ENCODE data around the gene KATNAL1. TPM values are rescaled to one million over a fixed set of nuclear protein-coding genes. Genes with fewer than 3 reads are reported as not detected.

The KATNAL1 gene
- polyA plus RNA-seq (2013, experiment 1 of 4): 13.4 TPM
- 11.8 TPM for polyA plus RNA-seq (2013, experiment 2 of 4)
- polyA plus RNA-seq (2013, experiment 3 of 4): 10.2 TPM
- polyA plus RNA-seq (2013, experiment 4 of 4): 10.0 TPM

GRCh38 chr13:30307194-30307970, at the start of gene KATNAL1:
Gene KATNAL1 (minus strand): TSS chr13:30307551. CDS start chr13:30283777, 23,774 bp downstream.
- no peaks in the 10 kb centered on the region for H3K36me3 ChIP-seq (ENCODE audit: control insufficient read depth, insufficient read depth, low read length)
- H3K9me3 ChIP-seq (ENCODE audit: control insufficient read depth, low read length): no peaks in the 10 kb centered on the region
- H3K4me1 ChIP-seq (ENCODE audit: control insufficient read depth, insufficient read depth, low read length): no peaks in the 10 kb centered on the region
- H3K27me3 ChIP-seq (ENCODE audit: control insufficient read depth, insufficient read depth, low read length, poor library complexity, severe bottlenecking): peaks cover 3% of the 10 kb centered on the region
- H3K4me3 ChIP-seq (ENCODE audit: insufficient read depth, low read depth, low read length): peak within 1 kb of the TSS; percentile 77
- peak within 1 kb of the TSS; percentile 85 for H3K27ac ChIP-seq (ENCODE audit: insufficient read depth, low read depth, low read length, poor library complexity, severe bottlenecking)
- whole genome bisulfite sequencing, 2 experiments: 1% methylated on average over 71 of the region's 71 CpGs

GRCh38 chr13:30355839-30356238, 48.5 kb upstream of the KATNAL1 start:
- Histone ChIP-seq H3K4me1 (ENCODE audit: control insufficient read depth, insufficient read depth, low read length) (peaks cover 10% of the 10 kb centered on the region), H3K4me3 (ENCODE audit: insufficient read depth, low read depth, low read length) (no peak overlapping the region), H3K9me3 (ENCODE audit: control insufficient read depth, low read length) (no peaks in the 10 kb centered on the region), H3K27ac (ENCODE audit: insufficient read depth, low read depth, low read length, poor library complexity, severe bottlenecking) (no peak overlapping the region), H3K27me3 (ENCODE audit: control insufficient read depth, insufficient read depth, low read length, poor library complexity, severe bottlenecking) (no peaks in the 10 kb centered on the region), H3K36me3 (ENCODE audit: control insufficient read depth, insufficient read depth, low read length) (no peaks in the 10 kb centered on the region)
- 88 to 92% methylated on average over 6 of the region's 6 CpGs for WGBS, 2 experiments

GRCh38 chr13:30355384-30355699, 48.0 kb upstream of the KATNAL1 start:
- WGBS, 2 experiments: 54 to 60% methylated on average over 7 of the region's 7 CpGs
- H3K36me3 ChIP-seq (ENCODE audit: control insufficient read depth, insufficient read depth, low read length): no peaks in the 10 kb centered on the region
- no peaks in the 10 kb centered on the region for H3K9me3 ChIP-seq (ENCODE audit: control insufficient read depth, low read length)
- no peak overlapping the region for H3K4me3 ChIP-seq (ENCODE audit: insufficient read depth, low read depth, low read length)
- H3K27me3 ChIP-seq (ENCODE audit: control insufficient read depth, insufficient read depth, low read length, poor library complexity, severe bottlenecking): no peaks in the 10 kb centered on the region
- H3K4me1 ChIP-seq (ENCODE audit: control insufficient read depth, insufficient read depth, low read length): peaks cover 10% of the 10 kb centered on the region
- no peak overlapping the region for H3K27ac ChIP-seq (ENCODE audit: insufficient read depth, low read depth, low read length, poor library complexity, severe bottlenecking)

- Histone ChIP-seq H3K4me3 (ENCODE audit: insufficient read depth, low read depth, low read length) (no peak overlapping the region), H3K9me3 (ENCODE audit: control insufficient read depth, low read length) (no peaks in the 10 kb centered on the region), H3K27ac (ENCODE audit: insufficient read depth, low read depth, low read length, poor library complexity, severe bottlenecking) (no peak overlapping the region), H3K4me1 (ENCODE audit: control insufficient read depth, insufficient read depth, low read length) (peaks cover 10% of the 10 kb centered on the region), H3K36me3 (ENCODE audit: control insufficient read depth, insufficient read depth, low read length) (no peaks in the 10 kb centered on the region), H3K27me3 (ENCODE audit: control insufficient read depth, insufficient read depth, low read length, poor library complexity, severe bottlenecking) (no peaks in the 10 kb centered on the region)
- 92 to 94% methylated on average over 17 of the region's 17 CpGs for WGBS, 2 experiments
Measured at GRCh38 chr13:30354493-30355383, 47.4 kb upstream of the KATNAL1 start.

GRCh38 chr13:30353471-30354215, 46.3 kb upstream of the KATNAL1 start:
- 90 to 96% methylated on average over 2 to 4 of the region's 4 CpGs for WGBS, 2 experiments
- H3K4me1 ChIP-seq (ENCODE audit: control insufficient read depth, insufficient read depth, low read length): peaks cover 10% of the 10 kb centered on the region
- H3K27me3 ChIP-seq (ENCODE audit: control insufficient read depth, insufficient read depth, low read length, poor library complexity, severe bottlenecking): no peaks in the 10 kb centered on the region
- H3K36me3 ChIP-seq (ENCODE audit: control insufficient read depth, insufficient read depth, low read length): no peaks in the 10 kb centered on the region
- H3K4me3 ChIP-seq (ENCODE audit: insufficient read depth, low read depth, low read length): no peak overlapping the region
- no peaks in the 10 kb centered on the region for H3K9me3 ChIP-seq (ENCODE audit: control insufficient read depth, low read length)
- no peak overlapping the region for H3K27ac ChIP-seq (ENCODE audit: insufficient read depth, low read depth, low read length, poor library complexity, severe bottlenecking)

GRCh38 chr13:30353060-30353459, 45.7 kb upstream of the KATNAL1 start:
- Histone ChIP-seq H3K4me1 (ENCODE audit: control insufficient read depth, insufficient read depth, low read length) (peaks cover 10% of the 10 kb centered on the region), H3K27me3 (ENCODE audit: control insufficient read depth, insufficient read depth, low read length, poor library complexity, severe bottlenecking) (no peaks in the 10 kb centered on the region), H3K4me3 (ENCODE audit: insufficient read depth, low read depth, low read length) (no peak overlapping the region), H3K9me3 (ENCODE audit: control insufficient read depth, low read length) (no peaks in the 10 kb centered on the region), H3K27ac (ENCODE audit: insufficient read depth, low read depth, low read length, poor library complexity, severe bottlenecking) (no peak overlapping the region), H3K36me3 (ENCODE audit: control insufficient read depth, insufficient read depth, low read length) (no peaks in the 10 kb centered on the region)
- WGBS, 2 experiments: 86 to 89% methylated on average over 4 of the region's 4 CpGs

- peaks cover 10% of the 10 kb centered on the region for H3K4me1 ChIP-seq (ENCODE audit: control insufficient read depth, insufficient read depth, low read length)
- 94 to 95% methylated on average over 2 of the region's 2 CpGs for WGBS, 2 experiments
- no peaks in the 10 kb centered on the region for H3K27me3 ChIP-seq (ENCODE audit: control insufficient read depth, insufficient read depth, low read length, poor library complexity, severe bottlenecking)
- no peak overlapping the region for H3K27ac ChIP-seq (ENCODE audit: insufficient read depth, low read depth, low read length, poor library complexity, severe bottlenecking)
- H3K4me3 ChIP-seq (ENCODE audit: insufficient read depth, low read depth, low read length): no peak overlapping the region
- H3K36me3 ChIP-seq (ENCODE audit: control insufficient read depth, insufficient read depth, low read length): no peaks in the 10 kb centered on the region
- H3K9me3 ChIP-seq (ENCODE audit: control insufficient read depth, low read length): no peaks in the 10 kb centered on the region
Measured at GRCh38 chr13:30352121-30352520, 44.8 kb upstream of the KATNAL1 start.

- H3K36me3 ChIP-seq (ENCODE audit: control insufficient read depth, insufficient read depth, low read length): no peaks in the 10 kb centered on the region
- H3K27ac ChIP-seq (ENCODE audit: insufficient read depth, low read depth, low read length, poor library complexity, severe bottlenecking): no peak overlapping the region
- 85 to 88% methylated on average over 4 of the region's 4 CpGs for WGBS, 2 experiments
- H3K27me3 ChIP-seq (ENCODE audit: control insufficient read depth, insufficient read depth, low read length, poor library complexity, severe bottlenecking): no peaks in the 10 kb centered on the region
- no peaks in the 10 kb centered on the region for H3K9me3 ChIP-seq (ENCODE audit: control insufficient read depth, low read length)
- H3K4me1 ChIP-seq (ENCODE audit: control insufficient read depth, insufficient read depth, low read length): no peaks in the 10 kb centered on the region
- H3K4me3 ChIP-seq (ENCODE audit: insufficient read depth, low read depth, low read length): no peak overlapping the region
Measured at GRCh38 chr13:30346789-30347167, 39.4 kb upstream of the KATNAL1 start.

GRCh38 chr13:30346153-30346788, 38.9 kb upstream of the KATNAL1 start:
- Histone ChIP-seq H3K4me1 (ENCODE audit: control insufficient read depth, insufficient read depth, low read length) (no peaks in the 10 kb centered on the region), H3K9me3 (ENCODE audit: control insufficient read depth, low read length) (no peaks in the 10 kb centered on the region), H3K27ac (ENCODE audit: insufficient read depth, low read depth, low read length, poor library complexity, severe bottlenecking) (no peak overlapping the region), H3K27me3 (ENCODE audit: control insufficient read depth, insufficient read depth, low read length, poor library complexity, severe bottlenecking) (no peaks in the 10 kb centered on the region), H3K4me3 (ENCODE audit: insufficient read depth, low read depth, low read length) (no peak overlapping the region), H3K36me3 (ENCODE audit: control insufficient read depth, insufficient read depth, low read length) (no peaks in the 10 kb centered on the region)
- WGBS, 2 experiments: 88 to 89% methylated on average over 5 of the region's 5 CpGs
